Natural killer cell (primary cell): Measurements from ENCODE around the gene TCERG1L. TPM values are rescaled to one million over a fixed set of nuclear protein-coding genes. Genes with fewer than 3 reads are reported as not detected.

Experiments used
- ATAC-seq, 3 donors: fragments of 150-1000 bp in 2 of 3; fragments of 200-7000 bp in 1 of 3; cut with Tn5 transposase; 1 replicate in 1 of 3; 2 replicates in 2 of 3; pipeline ENCODE4 v1.10.0; 2021; ENCODE audit warnings: mild to moderate bottlenecking in 2 of 3, moderate library complexity in 2 of 3
- DNase-seq, 2 donors: peaks; one replicate each; pipeline versions ENCODE4 v3.0.0 to v3.0.0-alpha.2; 2013 to 2021; ENCODE audit warnings: mixed read lengths in 1 of 2
- H3K27ac ChIP-seq: one replicate; pipeline ENCODE4 v1.5.1; 2013; ENCODE audit warnings: mild to moderate bottlenecking, low read length
- H3K27me3 ChIP-seq: one replicate; pipeline ENCODE4 v1.6.1; 2013; ENCODE audit warnings: low read length; ENCODE audit not compliant: control insufficient read depth, insufficient read depth
- H3K36me3 ChIP-seq: one replicate; pipeline ENCODE4 v1.6.1; 2013; ENCODE audit warnings: low read length; ENCODE audit not compliant: control insufficient read depth, insufficient read depth
- H3K4me1 ChIP-seq: one replicate; pipeline ENCODE4 v1.6.1; 2013; ENCODE audit warnings: low read length; ENCODE audit not compliant: control insufficient read depth, insufficient read depth
- H3K4me3 ChIP-seq: one replicate; pipeline ENCODE4 v1.5.1; 2013; ENCODE audit warnings: low read length
- H3K9me3 ChIP-seq: one replicate; pipeline ENCODE4 v1.6.1; 2013; ENCODE audit warnings: low read length; ENCODE audit not compliant: control insufficient read depth, insufficient read depth
- H3K27ac Mint-ChIP-seq, 2 donors: one replicate each; pipeline ENCODE4 v1.8.0; 2022; ENCODE audit warnings: mild to moderate bottlenecking in 2 of 2, mixed read lengths in 2 of 2, moderate library complexity in 1 of 2
- H3K27me3 Mint-ChIP-seq, 2 donors: one replicate each; pipeline ENCODE4 v1.8.0; 2022; ENCODE audit warnings: low read depth in 2 of 2, mixed read lengths in 2 of 2
- H3K36me3 Mint-ChIP-seq: one replicate; pipeline ENCODE4 v1.8.0; 2022; ENCODE audit warnings: mixed read lengths
- H3K4me1 Mint-ChIP-seq, 2 donors: one replicate each; pipeline ENCODE4 v1.8.0; 2022; ENCODE audit warnings: mixed read lengths in 2 of 2
- H3K4me3 Mint-ChIP-seq: one replicate; pipeline ENCODE4 v1.8.0; 2022; ENCODE audit warnings: mild to moderate bottlenecking, moderate library complexity, mixed read lengths
- H3K9me3 Mint-ChIP-seq, 2 donors: one replicate each; pipeline ENCODE4 v1.8.0; 2022; ENCODE audit warnings: mixed read lengths in 2 of 2
- CTCF ChIP-seq: fragments of 200-600 bp; IDR thresholded peaks from one replicate; pipeline ENCODE4 v1.8.0; 2022; ENCODE audit warnings: antibody characterized with exemption
- WGBS: methylation state at CpG from one replicate; pipeline ENCODE4 v1.1.7; 2013; ENCODE audit warnings: missing lambda C conversion rate; ENCODE audit not compliant: insufficient coverage; 5-methylcytosine and 5-hydroxymethylcytosine counted together
- intact Hi-C: fragments of 100-400 bp; cut with micrococcal nuclease; formaldehyde crosslinking; loops from one replicate; pipeline ENCODE4 v1.14.2; 2022
- total RNA-seq, 4 donors: library from RNA; stranded (reverse); fragments of 120-200 nt in 1 of 4; gene quantifications; one replicate each; pipeline versions ENCODE4 v1.2.3 to v1.2.4, GENCODE V29; 2013 to 2022

The TCERG1L gene
- total RNA-seq, 3 donors from 2014 or later (not counting 1 experiment from before 2014, with no cell fraction given), result 0.48 TPM; not detected in 2

GRCh38 chr10:131316321-131317075 is 5.0 kb upstream of the TCERG1L start:
- no peak overlapping the region for H3K4me3 ChIP-seq
- no peak overlapping the region for H3K27ac Mint-ChIP-seq
- TF ChIP-seq CTCF, result no peak
- H3K27ac ChIP-seq, result no peak overlapping the region
- intact Hi-C loops, result no loop called here
- peaks cover 5% of the 10 kb centered on the region for H3K4me1 ChIP-seq
- H3K4me1 Mint-ChIP-seq, result peaks cover 0 to 4% of the 10 kb centered on the region in 2 donors
- no peak overlapping the region for H3K4me3 Mint-ChIP-seq
- H3K36me3 ChIP-seq, result no peaks in the 10 kb centered on the region
- ATAC-seq, result no peak
- H3K36me3 Mint-ChIP-seq, result peaks cover 7% of the 10 kb centered on the region
- peaks cover 21 to 44% of the 10 kb centered on the region in 2 donors for H3K27me3 Mint-ChIP-seq
- WGBS, result 85% methylated on average over 16 of the region's 16 CpGs
- H3K9me3 ChIP-seq, result no peaks in the 10 kb centered on the region
- no peak for DNase-seq
- no peaks in the 10 kb centered on the region for H3K9me3 Mint-ChIP-seq
- peaks cover 3% of the 10 kb centered on the region for H3K27me3 ChIP-seq

GRCh38 chr10:131315344-131315743 is 3.8 kb upstream of the TCERG1L start:
- DNase-seq (no peak), ATAC-seq (no peak)
- Histone ChIP-seq H3K36me3 (no peaks in the 10 kb centered on the region), H3K27me3 (peaks cover 3% of the 10 kb centered on the region), H3K4me1 (peaks cover 5% of the 10 kb centered on the region), H3K4me3 (no peak overlapping the region), H3K9me3 (no peaks in the 10 kb centered on the region), H3K27ac (no peak overlapping the region)
- peaks cover 18 to 42% of the 10 kb centered on the region in 2 donors for H3K27me3 Mint-ChIP-seq
- peaks cover 7% of the 10 kb centered on the region for H3K36me3 Mint-ChIP-seq
- no peak for TF ChIP-seq CTCF
- H3K9me3 Mint-ChIP-seq, result no peaks in the 10 kb centered on the region
- 72% methylated on average over 5 of the region's 9 CpGs for WGBS
- H3K27ac Mint-ChIP-seq, result no peak overlapping the region
- peaks cover 0 to 4% of the 10 kb centered on the region in 2 donors for H3K4me1 Mint-ChIP-seq
- intact Hi-C loops, result no loop called here
- H3K4me3 Mint-ChIP-seq, result no peak overlapping the region

GRCh38 chr10:131314799-131315198 is 3.3 kb upstream of the TCERG1L start:
- DNase-seq (no peak), ATAC-seq (no peak)
- H3K36me3 ChIP-seq, result no peaks in the 10 kb centered on the region
- no peaks in the 10 kb centered on the region for H3K9me3 Mint-ChIP-seq
- H3K4me3 Mint-ChIP-seq, result no peak overlapping the region
- no peak overlapping the region for H3K27ac ChIP-seq
- no peak overlapping the region for H3K4me3 ChIP-seq
- H3K36me3 Mint-ChIP-seq, result peaks cover 7% of the 10 kb centered on the region
- WGBS, result 63% methylated on average over 10 of the region's 10 CpGs
- TF ChIP-seq CTCF, result no peak
- peaks cover 18 to 39% of the 10 kb centered on the region in 2 donors for H3K27me3 Mint-ChIP-seq
- no peaks in the 10 kb centered on the region for H3K9me3 ChIP-seq
- H3K27ac Mint-ChIP-seq, result no peak overlapping the region
- intact Hi-C loops, result no loop called here
- peaks cover 3% of the 10 kb centered on the region for H3K27me3 ChIP-seq
- peaks cover 5% of the 10 kb centered on the region for H3K4me1 ChIP-seq
- peaks cover 0 to 4% of the 10 kb centered on the region in 2 donors for H3K4me1 Mint-ChIP-seq
